ENCODE results near the gene CHORDC1. TPM values are rescaled to one million over a fixed set of nuclear protein-coding genes. Genes with fewer than 3 reads are reported as not detected.
"Not testable (repeated sequence)": the region's sequence is repeated elsewhere in the genome, so short reads cannot be mapped to it uniquely, and the experiment has no call there.

The CHORDC1 gene
- total RNA-seq, 1 donor from 2014 or later, result 43.0 TPM

GRCh38 chr11:90178751-90179150 is 44.1 kb downstream of the CHORDC1 start:
- H3K4me3 ChIP-seq (ENCODE audit: low read depth, low read length), result no peak overlapping the region
- DNase-seq (ENCODE audit: low read depth), result no peak
- TF ChIP-seq CTCF (conservative IDR thresholded peaks at IDR 0.05; ENCODE audit: low read depth, low read length), result no peak

GRCh38 chr11:90176069-90176468 is 46.8 kb downstream of the CHORDC1 start:
- no peak for DNase-seq (ENCODE audit: low read depth)
- no peak overlapping the region for H3K4me3 ChIP-seq (ENCODE audit: low read depth, low read length)
- TF ChIP-seq CTCF (conservative IDR thresholded peaks at IDR 0.05; ENCODE audit: low read depth, low read length), result no peak

GRCh38 chr11:90171359-90171758 is 51.5 kb downstream of the CHORDC1 start:
- no peak for DNase-seq (ENCODE audit: low read depth)
- H3K4me3 ChIP-seq (ENCODE audit: low read depth, low read length), result no peak overlapping the region
- no peak for TF ChIP-seq CTCF (conservative IDR thresholded peaks at IDR 0.05; ENCODE audit: low read depth, low read length)

GRCh38 chr11:90168571-90168970 is 54.3 kb downstream of the CHORDC1 start:
- no peak for TF ChIP-seq CTCF (conservative IDR thresholded peaks at IDR 0.05; ENCODE audit: low read depth, low read length)
- no peak overlapping the region for H3K4me3 ChIP-seq (ENCODE audit: low read depth, low read length)
- no peak for DNase-seq (ENCODE audit: low read depth)

- DNase-seq (ENCODE audit: low read depth); H3K4me3 ChIP-seq (ENCODE audit: low read depth, low read length): not testable (repeated sequence)
Observed at GRCh38 chr11:90167704-90168103, 55.1 kb downstream of the CHORDC1 start.

GRCh38 chr11:90166982-90167573 is 55.8 kb downstream of the CHORDC1 start:
- DNase-seq (ENCODE audit: low read depth); H3K4me3 ChIP-seq (ENCODE audit: low read depth, low read length): not testable (repeated sequence)

Other genes with a start within 250 kb of the CHORDC1 start
- gene TRIM49C, start 191.9 kb downstream of the CHORDC1 start, total RNA-seq, result not detected in 2 replicates
- gene UBTFL1, start 137.1 kb downstream of the CHORDC1 start, total RNA-seq, result not detected in 2 replicates
- gene NAALAD2, start 88.4 kb downstream of the CHORDC1 start, total RNA-seq, result 0.23 and 0.43 TPM in 2 replicates